Measurements from ENCODE around the gene TRIM75.

The TRIM75 gene

DNA sequence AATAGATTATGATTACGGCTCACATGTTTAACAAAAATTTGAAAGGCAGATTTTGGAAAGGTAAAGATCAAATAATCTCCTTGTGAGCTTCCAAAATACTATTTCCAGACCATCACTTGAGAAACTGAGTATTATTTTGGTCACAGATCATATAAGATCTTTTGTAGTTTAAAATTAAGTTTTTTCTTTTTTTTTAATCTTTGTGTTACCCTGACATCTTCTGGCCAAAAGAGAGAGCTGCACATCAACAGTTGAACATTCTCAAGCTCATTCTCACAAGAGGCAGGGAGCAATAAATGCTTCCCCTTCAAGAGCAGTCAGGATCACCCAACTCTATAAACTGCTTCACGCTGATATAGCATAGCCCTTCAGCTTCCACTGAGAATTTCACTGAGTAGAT is 43.1 kb downstream of the TRIM75 start:
- TF ChIP-seq RAD21 (IDR thresholded peaks at IDR 0.05; ENCODE audit: low read depth) (peak; percentile 52), TCF12 (IDR thresholded peaks at IDR 0.05; ENCODE audit: low read depth) (no peak)

- TF ChIP-seq USF1 (IDR thresholded peaks at IDR 0.05) (no peak), RAD21 (IDR thresholded peaks at IDR 0.05; ENCODE audit: low read depth) (no peak), CEBPB (IDR thresholded peaks at IDR 0.05) (no peak), TEAD4 (IDR thresholded peaks at IDR 0.05) (no peak), EGR1 (IDR thresholded peaks at IDR 0.05) (no peak), FOXM1 (IDR thresholded peaks at IDR 0.05; ENCODE audit: borderline replicate concordance, low read depth) (no peak), NFIC (IDR thresholded peaks at IDR 0.05) (no peak), EP300 (IDR thresholded peaks at IDR 0.05; ENCODE audit: borderline replicate concordance) (no peak), REST (IDR thresholded peaks at IDR 0.05; ENCODE audit: low read depth) (no peak), ZBTB7A (IDR thresholded peaks at IDR 0.05; ENCODE audit: low read depth) (no peak), TAF1 (IDR thresholded peaks at IDR 0.05; ENCODE audit: low read depth) (no peak), YY1 (IDR thresholded peaks at IDR 0.05; ENCODE audit: low read depth) (no peak), CREB1 (IDR thresholded peaks at IDR 0.05; ENCODE audit: low read depth) (no peak), TCF12 (IDR thresholded peaks at IDR 0.05; ENCODE audit: low read depth) (no peak)
- TF ChIP-seq, protein P1, sequence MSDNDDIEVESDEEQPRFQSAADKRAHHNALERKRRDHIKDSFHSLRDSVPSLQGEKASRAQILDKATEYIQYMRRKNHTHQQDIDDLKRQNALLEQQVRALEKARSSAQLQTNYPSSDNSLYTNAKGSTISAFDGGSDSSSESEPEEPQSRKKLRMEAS (IDR thresholded peaks at IDR 0.05), result no peak
Measured at GRCh38 chr4:165101641-165102040, 48.0 kb downstream of the TRIM75 start.

DNA sequence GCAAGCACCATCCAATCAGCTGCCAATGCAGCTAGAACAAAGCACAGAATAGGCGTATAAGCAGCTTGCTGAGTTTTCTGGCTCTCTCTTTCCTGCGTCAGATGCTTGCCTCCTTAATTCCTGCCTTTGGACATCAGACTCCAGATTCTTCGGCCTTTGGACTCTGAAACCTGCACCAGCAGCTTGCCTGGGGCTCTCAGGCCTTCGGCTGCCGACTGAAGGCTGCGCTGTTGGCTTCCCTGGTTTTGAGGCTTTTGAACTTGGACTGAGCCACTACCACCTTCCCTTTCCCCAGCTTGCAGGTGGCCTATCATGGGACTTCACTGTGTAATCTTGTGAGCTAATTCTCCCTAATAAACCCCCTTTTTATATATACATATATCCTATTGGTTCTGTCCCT is 52.9 kb downstream of the TRIM75 start:
- TF ChIP-seq USF1 (IDR thresholded peaks at IDR 0.05) (no peak), EGR1 (IDR thresholded peaks at IDR 0.05) (no peak), CEBPB (IDR thresholded peaks at IDR 0.05) (no peak), TEAD4 (IDR thresholded peaks at IDR 0.05) (no peak), TAF1 (IDR thresholded peaks at IDR 0.05; ENCODE audit: low read depth) (no peak), FOXM1 (IDR thresholded peaks at IDR 0.05; ENCODE audit: borderline replicate concordance, low read depth) (no peak), RAD21 (IDR thresholded peaks at IDR 0.05; ENCODE audit: low read depth) (no peak), REST (IDR thresholded peaks at IDR 0.05; ENCODE audit: low read depth) (no peak), EP300 (IDR thresholded peaks at IDR 0.05; ENCODE audit: borderline replicate concordance) (no peak), ZBTB7A (IDR thresholded peaks at IDR 0.05; ENCODE audit: low read depth) (no peak), NFIC (IDR thresholded peaks at IDR 0.05) (no peak), CREB1 (IDR thresholded peaks at IDR 0.05; ENCODE audit: low read depth) (no peak), TCF12 (IDR thresholded peaks at IDR 0.05; ENCODE audit: low read depth) (no peak), YY1 (IDR thresholded peaks at IDR 0.05; ENCODE audit: low read depth) (no peak)
- TF ChIP-seq, protein P1 (IDR thresholded peaks at IDR 0.05), result no peak
